GM19328 (cell line): Measurements from ENCODE around the gene CFAP46.
"Not testable (repeated sequence)": the region's sequence is repeated elsewhere in the genome, so short reads cannot be mapped to it uniquely, and the experiment has no call there.

Source experiments
- ATAC-seq: cut with Tn5 transposase; IDR thresholded peaks from one replicate; pipeline ENCODE4 v1.9.1; 2021; ENCODE audit warnings: mild to moderate bottlenecking, moderate library complexity; ENCODE audit not compliant: unreplicated experiment

CFAP46 gene

GRCh38 chr10:132847856-132848255 is 94.5 kb downstream of the CFAP46 start:
- no peak for ATAC-seq

- no peak for ATAC-seq
These were observed 95.0 kb downstream of the CFAP46 start for GRCh38 chr10:132847416-132847777.

- ATAC-seq = no peak
These were observed 95.5 kb downstream of the CFAP46 start for GRCh38 chr10:132846631-132847415.

- no peak for ATAC-seq
These were observed 96.4 kb downstream of the CFAP46 start for GRCh38 chr10:132845780-132846595.

GRCh38 chr10:132845041-132845551 is 97.3 kb downstream of the CFAP46 start:
- ATAC-seq = no peak

GRCh38 chr10:132844069-132844809 is 98.1 kb downstream of the CFAP46 start:
- no peak for ATAC-seq

GRCh38 chr10:132843276-132843675 is 99.1 kb downstream of the CFAP46 start:
- not testable (repeated sequence) for ATAC-seq

- no peak for ATAC-seq
These were observed 100.0 kb downstream of the CFAP46 start for GRCh38 chr10:132842397-132842796.

GRCh38 chr10:132841615-132841975 is 100.8 kb downstream of the CFAP46 start:
- no peak for ATAC-seq

- no peak for ATAC-seq
These were observed 101.4 kb downstream of the CFAP46 start for GRCh38 chr10:132840698-132841614.

GRCh38 chr10:132839061-132839460 is 103.3 kb downstream of the CFAP46 start:
- no peak for ATAC-seq

- ATAC-seq = no peak
These were observed 103.9 kb downstream of the CFAP46 start for GRCh38 chr10:132838346-132838970.

GRCh38 chr10:132837905-132838304 is 104.5 kb downstream of the CFAP46 start:
- ATAC-seq = no peak

- ATAC-seq = no peak
These were observed 105.4 kb downstream of the CFAP46 start for GRCh38 chr10:132836832-132837540.

- ATAC-seq = no peak
These were observed 106.0 kb downstream of the CFAP46 start for GRCh38 chr10:132836248-132836831.

- ATAC-seq = no peak
These were observed 106.5 kb downstream of the CFAP46 start for GRCh38 chr10:132835848-132836233.

- ATAC-seq = no peak
These were observed 107.2 kb downstream of the CFAP46 start for GRCh38 chr10:132834891-132835847.

- no peak for ATAC-seq
These were observed 108.0 kb downstream of the CFAP46 start for GRCh38 chr10:132834311-132834761.
